ENCODE results near the gene TSPAN31.

The TSPAN31 gene

DNA sequence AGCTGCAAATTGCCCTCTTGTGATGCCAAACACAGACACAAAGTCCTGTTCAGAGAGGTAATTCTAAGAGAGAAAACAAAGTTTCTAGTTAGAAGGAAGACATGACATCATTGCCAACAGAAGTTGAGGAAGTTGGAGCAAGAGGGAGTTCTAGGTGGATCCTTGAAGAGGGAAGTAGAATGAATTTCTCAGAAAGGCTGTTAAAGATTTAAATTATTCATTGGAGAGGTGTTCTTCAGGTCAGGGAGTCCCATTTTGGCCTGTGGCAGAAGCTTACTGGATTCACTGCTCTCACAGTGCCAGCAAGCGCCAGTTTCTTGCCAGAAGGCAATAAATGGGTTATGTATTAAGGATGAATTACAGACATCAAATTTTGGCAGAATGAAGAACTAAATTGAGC lies 53.1 kb downstream of the TSPAN31 start:
- no peak for DNase-seq

Data from NCI-H69 (cell line).